A673 (cell line): ENCODE results near the gene FAHD1. TPM values are rescaled to one million over a fixed set of nuclear protein-coding genes. Genes with fewer than 3 reads are reported as not detected.

Source experiments
- BruUV-seq: library from RNA; stranded (reverse); fragments of 400-500 nt; replicated peaks from 2 replicates; lab custom pipeline; 2021; lab: Mats Ljungman, UMichigan
- CTCF ChIA-PET: fragments of 300-600 bp; sonication (Branson Sonifier 250); formaldehyde crosslinking; loops from one replicate; lab custom pipeline; 2022; ENCODE audit warnings: antibody characterized with exemption; lab: Charles Lee
- POLR2A ChIA-PET: fragments of 300-600 bp; sonication (Branson Sonifier 250); formaldehyde crosslinking; loops from one replicate; lab custom pipeline; 2022; ENCODE audit warnings: antibody characterized with exemption; ENCODE audit not compliant: low non-redundant PET; lab: Charles Lee
- DNase-seq: peaks from one replicate; pipeline ENCODE4 v3.0.0-alpha.2; 2015; ENCODE audit warnings: low spot score
- H3K27ac ChIP-seq: fragments of 200-600 bp; sonication (generic); 2 replicates; pipeline ENCODE4 v1.5.1; 2016; ENCODE audit warnings: mixed run types, low read depth, mild to moderate bottlenecking, mixed read lengths, antibody characterized with exemption, low read length; ENCODE audit not compliant: poor library complexity, severe bottlenecking
- H3K27me3 ChIP-seq: fragments of 200-600 bp; sonication (generic); replicated peaks from 2 replicates; pipeline ENCODE4 v1.6.1; 2017; ENCODE audit warnings: mixed run types, low read depth, mild to moderate bottlenecking, mixed read lengths, antibody characterized with exemption, low read length; ENCODE audit not compliant: insufficient read depth, poor library complexity
- H3K36me3 ChIP-seq: fragments of 200-600 bp; sonication (generic); 2 replicates; pipeline ENCODE4 v1.6.1; 2016; ENCODE audit warnings: mixed run types, mild to moderate bottlenecking, mixed read lengths, antibody characterized with exemption, low read length; ENCODE audit not compliant: insufficient read depth, poor library complexity, severe bottlenecking
- H3K4me1 ChIP-seq: fragments of 200-600 bp; sonication (generic); 2 replicates; pipeline ENCODE4 v1.6.1; 2017; ENCODE audit warnings: mixed run types, mild to moderate bottlenecking, mixed read lengths, antibody characterized with exemption, low read length; ENCODE audit not compliant: insufficient read depth, poor library complexity, severe bottlenecking
- H3K4me3 ChIP-seq: fragments of 200-600 bp; sonication (generic); 2 replicates; pipeline ENCODE4 v1.5.1; 2016; ENCODE audit warnings: low read depth, mixed run types, mild to moderate bottlenecking, mixed read lengths, low read length; ENCODE audit not compliant: poor library complexity, severe bottlenecking
- H3K9me3 ChIP-seq: fragments of 200-600 bp; sonication (generic); 2 replicates; pipeline ENCODE4 v1.6.1; 2016; ENCODE audit warnings: mixed run types, low read depth, mild to moderate bottlenecking, mixed read lengths, antibody characterized with exemption, low read length; ENCODE audit not compliant: poor library complexity, severe bottlenecking
- EZH2 ChIP-seq: fragments of 200-600 bp; sonication (generic); IDR thresholded peaks from 2 replicates; pipeline ENCODE4 v1.6.1; 2017; ENCODE audit warnings: borderline replicate concordance, low read depth, mild to moderate bottlenecking, mixed read lengths, antibody characterized with exemption, low read length; ENCODE audit not compliant: poor library complexity, severe bottlenecking
- intact Hi-C: fragments of 100-400 bp; cut with micrococcal nuclease; formaldehyde crosslinking; loops from one replicate; pipeline ENCODE4 v1.10.0; 2022; ENCODE audit not compliant: unreplicated experiment
- total RNA-seq: library from RNA; stranded (reverse); gene quantifications from 2 replicates; pipeline ENCODE4 v1.2.3, GENCODE V29; 2021
- TF ChIP-seq, protein P1 (sequence below): fragments of 300-800, 200-600 bp; sonication (generic); conservative IDR thresholded peaks from 2 replicates; pipeline ENCODE4 v1.5.1; 2017; ENCODE audit warnings: low read depth, mild to moderate bottlenecking, antibody characterized with exemption, low read length, moderate library complexity, mixed read lengths

Gene FAHD1
- total RNA-seq, 1 experiment from 2014 or later = 19.9 TPM

DNA sequence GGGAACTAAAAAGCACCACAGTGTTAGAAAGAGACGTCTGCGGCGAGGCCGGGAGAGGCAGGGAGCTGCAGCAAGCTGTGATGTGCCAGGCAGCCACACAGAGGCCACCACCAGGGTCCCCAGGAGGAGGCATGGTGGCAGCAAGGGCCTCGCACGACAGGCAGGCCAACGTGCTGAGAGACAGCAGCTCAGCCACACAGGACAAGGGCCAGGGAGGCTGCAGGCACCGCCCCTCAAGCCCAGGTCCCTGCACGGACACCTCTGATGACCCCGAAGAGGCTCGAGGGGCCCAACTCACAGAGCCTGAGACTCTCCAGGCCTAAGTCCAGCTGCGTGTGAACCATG is 6.1 kb upstream of the FAHD1 start:
- no peak for DNase-seq
- no peaks in the 10 kb centered on the region for H3K9me3 ChIP-seq
- no peak overlapping the region for H3K4me3 ChIP-seq
- intact Hi-C loops = loop anchor here (10.0 kb wide), 1 partner anchor 46 kb away; the partner anchor contains the start of genes EME2, MRPS34 and NME3
- POLR2A ChIA-PET = no interaction called here
- TF ChIP-seq, protein P1, sequence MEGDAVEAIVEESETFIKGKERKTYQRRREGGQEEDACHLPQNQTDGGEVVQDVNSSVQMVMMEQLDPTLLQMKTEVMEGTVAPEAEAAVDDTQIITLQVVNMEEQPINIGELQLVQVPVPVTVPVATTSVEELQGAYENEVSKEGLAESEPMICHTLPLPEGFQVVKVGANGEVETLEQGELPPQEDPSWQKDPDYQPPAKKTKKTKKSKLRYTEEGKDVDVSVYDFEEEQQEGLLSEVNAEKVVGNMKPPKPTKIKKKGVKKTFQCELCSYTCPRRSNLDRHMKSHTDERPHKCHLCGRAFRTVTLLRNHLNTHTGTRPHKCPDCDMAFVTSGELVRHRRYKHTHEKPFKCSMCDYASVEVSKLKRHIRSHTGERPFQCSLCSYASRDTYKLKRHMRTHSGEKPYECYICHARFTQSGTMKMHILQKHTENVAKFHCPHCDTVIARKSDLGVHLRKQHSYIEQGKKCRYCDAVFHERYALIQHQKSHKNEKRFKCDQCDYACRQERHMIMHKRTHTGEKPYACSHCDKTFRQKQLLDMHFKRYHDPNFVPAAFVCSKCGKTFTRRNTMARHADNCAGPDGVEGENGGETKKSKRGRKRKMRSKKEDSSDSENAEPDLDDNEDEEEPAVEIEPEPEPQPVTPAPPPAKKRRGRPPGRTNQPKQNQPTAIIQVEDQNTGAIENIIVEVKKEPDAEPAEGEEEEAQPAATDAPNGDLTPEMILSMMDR = no peak
- TF ChIP-seq EZH2 = no peak
- no peaks in the 10 kb centered on the region for H3K27me3 ChIP-seq
- no TSS peak for BruUV-seq
- H3K27ac ChIP-seq = no peak overlapping the region
- H3K36me3 ChIP-seq = no peaks in the 10 kb centered on the region
- CTCF ChIA-PET = no interaction called here
- H3K4me1 ChIP-seq = no peaks in the 10 kb centered on the region

DNA sequence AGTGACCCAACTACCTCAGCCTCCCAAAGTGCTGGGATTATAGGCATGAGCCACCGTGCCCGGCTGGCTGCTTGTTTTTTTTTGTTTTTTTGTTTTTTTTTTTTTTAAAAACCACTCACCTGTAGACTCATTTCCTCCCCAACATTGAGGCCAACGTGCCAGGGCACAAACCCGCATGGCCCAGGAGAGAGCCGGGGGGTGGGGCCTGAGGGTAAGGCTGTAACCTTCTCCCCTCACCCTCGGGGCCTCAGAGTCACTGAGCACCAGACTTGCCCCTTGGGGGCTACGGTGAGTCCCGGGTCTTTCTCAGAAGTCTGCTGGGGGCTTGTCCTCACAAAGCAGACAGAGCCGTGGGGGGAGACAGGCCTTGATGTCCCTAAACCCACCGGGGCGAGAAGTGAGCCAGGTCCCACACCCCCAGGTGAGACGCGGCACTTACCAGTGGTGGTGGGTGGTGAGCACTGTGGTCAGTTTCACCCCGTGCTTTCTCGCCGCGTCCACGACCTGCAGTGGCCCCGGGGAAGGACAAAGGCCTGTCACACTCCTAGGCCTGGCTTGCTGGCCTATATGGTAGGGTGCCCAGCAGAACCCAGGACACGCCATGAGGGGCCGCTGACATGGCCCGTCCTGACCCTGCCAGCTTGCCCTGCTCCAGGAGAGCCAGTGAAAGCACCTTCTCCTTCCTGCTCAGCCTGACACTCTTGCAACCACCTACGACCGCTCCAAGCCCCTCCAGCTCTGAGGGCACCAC is 5.0 kb upstream of the FAHD1 start:
- DNase-seq = no peak
- CTCF ChIA-PET = no interaction called here
- POLR2A ChIA-PET = no interaction called here
- Histone ChIP-seq H3K4me3 (no peak overlapping the region), H3K27me3 (no peaks in the 10 kb centered on the region), H3K36me3 (no peaks in the 10 kb centered on the region), H3K9me3 (no peaks in the 10 kb centered on the region), H3K4me1 (no peaks in the 10 kb centered on the region), H3K27ac (no peak overlapping the region)
- BruUV-seq = no TSS peak
- TF ChIP-seq, protein P1 = no peak
- TF ChIP-seq EZH2 = no peak
- intact Hi-C loops = loop anchor here (10.0 kb wide), 1 partner anchor 47 kb away; the partner anchor contains the start of genes EME2, MRPS34 and NME3

- TF ChIP-seq, protein P1 = no peak
- TF ChIP-seq EZH2 = no peak
- no peaks in the 10 kb centered on the region for H3K9me3 ChIP-seq
- H3K4me3 ChIP-seq = no peak overlapping the region
- BruUV-seq = no TSS peak
- DNase-seq = no peak
- no peak overlapping the region for H3K27ac ChIP-seq
- POLR2A ChIA-PET = no interaction called here
- no peaks in the 10 kb centered on the region for H3K4me1 ChIP-seq
- CTCF ChIA-PET = no interaction called here
- H3K36me3 ChIP-seq = no peaks in the 10 kb centered on the region
- intact Hi-C loops = loop anchor here (10.0 kb wide), 1 partner anchor 48 kb away; the partner anchor contains the start of genes EME2, MRPS34 and NME3
- no peaks in the 10 kb centered on the region for H3K27me3 ChIP-seq
Observed at GRCh38 chr16:1822801-1823200, 4.2 kb upstream of the FAHD1 start.
